Measurements from ENCODE around the gene SMPDL3B.

Gene SMPDL3B

DNA sequence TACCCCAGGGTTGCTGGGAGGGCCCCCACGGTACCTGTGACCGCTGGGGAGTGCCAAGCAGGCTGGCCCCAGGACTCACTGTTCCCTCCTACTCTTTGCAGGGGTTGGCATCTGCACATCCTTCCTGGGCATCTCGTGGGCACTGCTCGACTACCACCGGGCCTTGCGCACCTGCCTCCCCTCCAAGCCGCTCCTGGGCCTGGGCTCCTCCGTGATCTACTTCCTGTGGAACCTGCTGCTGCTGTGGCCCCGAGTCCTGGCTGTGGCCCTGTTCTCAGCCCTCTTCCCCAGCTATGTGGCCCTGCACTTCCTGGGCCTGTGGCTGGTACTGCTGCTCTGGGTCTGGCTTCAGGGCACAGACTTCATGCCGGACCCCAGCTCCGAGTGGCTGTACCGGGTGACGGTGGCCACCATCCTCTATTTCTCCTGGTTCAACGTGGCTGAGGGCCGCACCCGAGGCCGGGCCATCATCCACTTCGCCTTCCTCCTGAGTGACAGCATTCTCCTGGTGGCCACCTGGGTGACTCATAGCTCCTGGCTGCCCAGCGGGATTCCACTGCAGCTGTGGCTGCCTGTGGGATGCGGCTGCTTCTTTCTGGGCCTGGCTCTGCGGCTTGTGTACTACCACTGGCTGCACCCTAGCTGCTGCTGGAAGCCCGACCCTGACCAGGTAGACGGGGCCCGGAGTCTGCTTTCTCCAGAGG, 31.8 kb downstream of the SMPDL3B start:
- in situ Hi-C loops (cut with HindIII; ENCODE audit: low pct_unique_long_range_greater_than_20kb, low sequenced_read_pairs), result no loop called here
- no peak for TF ChIP-seq JUND (IDR thresholded peaks at IDR 0.05; ENCODE audit: low read depth)
- no peak for DNase-seq (ENCODE audit: low read depth in 1 of 2, low spot score in 1 of 2)

DNA sequence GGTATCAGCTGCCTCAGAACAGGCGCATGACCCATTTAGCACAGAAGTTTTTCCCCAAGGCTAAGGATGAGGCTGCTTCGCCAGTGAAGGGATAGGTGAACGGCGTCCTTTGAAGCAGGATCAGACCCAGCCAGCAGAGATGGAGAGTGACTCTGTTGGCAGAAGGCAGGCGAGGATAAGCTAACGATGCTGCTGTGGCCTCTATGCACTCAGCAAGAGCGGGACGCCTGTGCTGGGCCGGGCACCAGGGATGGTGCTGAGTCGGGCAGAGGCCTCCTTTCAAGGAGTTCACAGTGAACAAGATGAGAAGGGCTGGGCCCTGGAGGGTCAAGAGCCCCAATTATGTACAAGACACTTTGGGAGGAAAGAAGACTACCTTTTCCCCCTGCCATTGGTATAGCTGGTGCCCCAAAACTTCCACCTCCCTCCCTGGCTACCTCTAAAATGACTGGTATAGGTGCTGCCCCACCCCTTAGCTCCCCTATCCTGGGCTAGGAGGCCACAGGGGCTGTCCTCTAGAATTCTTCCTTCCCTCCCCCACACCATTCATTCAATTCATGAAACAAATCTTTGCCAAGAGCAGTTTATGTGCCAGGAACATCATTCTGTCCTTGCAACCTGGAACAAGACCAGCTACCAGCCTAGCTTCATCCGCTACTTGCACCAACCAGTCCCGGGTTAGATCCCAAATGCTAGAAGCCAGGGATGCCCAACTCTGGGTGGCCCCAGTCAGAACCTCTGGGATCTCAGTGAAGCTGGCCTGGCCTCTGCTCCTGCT, 32.5 kb downstream of the SMPDL3B start:
- in situ Hi-C loops (cut with HindIII; ENCODE audit: low pct_unique_long_range_greater_than_20kb, low sequenced_read_pairs), result no loop called here
- DNase-seq (ENCODE audit: low read depth in 1 of 2, low spot score in 1 of 2), result no peak
- no peak for TF ChIP-seq JUND (IDR thresholded peaks at IDR 0.05; ENCODE audit: low read depth)

DNA sequence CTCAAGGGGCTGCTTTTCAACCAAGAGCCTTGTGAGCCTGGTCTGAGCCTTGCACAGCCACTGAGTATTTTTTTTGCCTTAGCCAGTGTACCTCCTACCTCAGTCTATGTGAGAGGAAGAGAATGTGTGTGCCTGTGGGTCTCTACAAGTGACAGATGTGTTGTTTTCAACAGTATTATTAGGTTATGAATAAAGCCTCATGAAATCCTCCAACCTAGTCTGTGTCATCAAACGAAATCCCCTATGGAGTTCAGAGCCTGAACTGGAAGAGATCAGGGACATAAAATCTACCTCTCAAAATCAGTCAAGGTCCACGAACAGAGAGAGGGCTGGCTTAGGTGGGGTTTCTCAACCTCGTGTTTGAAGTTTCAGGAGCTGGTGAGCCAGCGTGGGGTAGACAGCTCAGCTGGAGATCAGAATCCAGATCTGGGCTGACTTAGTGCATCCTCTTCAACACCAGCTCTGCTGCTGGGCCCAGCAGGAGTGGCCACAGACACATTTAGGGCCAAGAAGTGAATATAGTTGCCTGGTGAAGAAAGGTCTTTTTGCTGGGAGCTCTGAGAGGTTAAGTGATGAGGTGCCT, 33.2 kb downstream of the SMPDL3B start:
- TF ChIP-seq JUND (IDR thresholded peaks at IDR 0.05; ENCODE audit: low read depth), result no peak
- no peak for DNase-seq (ENCODE audit: low read depth in 1 of 2, low spot score in 1 of 2)
- in situ Hi-C loops (cut with HindIII; ENCODE audit: low pct_unique_long_range_greater_than_20kb, low sequenced_read_pairs), result no loop called here

DNA sequence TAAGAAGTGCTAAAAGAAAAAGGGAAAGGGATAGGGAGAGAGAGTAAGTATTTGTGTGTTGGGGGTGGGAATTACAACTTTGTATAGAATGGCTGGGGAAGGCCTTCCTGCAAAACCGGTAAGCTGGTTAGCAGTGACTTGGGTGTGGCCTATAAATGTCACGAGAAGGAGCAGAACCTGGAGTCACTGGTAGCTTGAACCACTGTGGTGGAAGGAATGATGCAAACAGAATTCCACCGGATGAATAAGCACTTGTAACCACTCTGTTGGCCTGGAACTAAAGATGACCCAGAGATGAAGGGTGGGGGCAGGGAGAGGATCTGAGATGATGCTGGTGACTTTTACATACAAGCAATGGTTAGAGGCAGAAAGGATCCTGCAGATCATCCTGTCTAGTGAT, 33.9 kb downstream of the SMPDL3B start:
- TF ChIP-seq JUND (IDR thresholded peaks at IDR 0.05; ENCODE audit: low read depth), result no peak
- in situ Hi-C loops (cut with HindIII; ENCODE audit: low pct_unique_long_range_greater_than_20kb, low sequenced_read_pairs), result no loop called here
- DNase-seq (ENCODE audit: low read depth in 1 of 2, low spot score in 1 of 2), result peak in 1 of 2 experiments; percentile 56

DNA sequence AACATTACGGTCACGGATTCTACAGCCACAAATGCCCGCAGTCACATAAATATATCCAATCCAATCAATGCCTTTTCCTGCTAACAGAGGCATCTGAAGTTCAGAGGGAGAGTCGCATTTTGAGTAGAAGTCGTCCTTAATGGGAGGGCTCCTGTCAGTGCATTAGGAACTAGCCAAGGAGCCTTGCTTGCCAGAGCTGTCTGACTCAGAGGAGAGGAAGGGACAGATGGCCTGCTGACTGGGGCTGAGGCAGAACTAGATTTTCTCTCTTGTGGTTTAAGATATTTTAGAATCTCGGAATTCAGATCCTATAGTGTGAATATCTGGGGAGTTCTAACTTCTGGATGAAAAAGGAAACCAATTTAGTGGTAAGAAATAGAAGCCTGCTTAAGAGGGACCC, 35.6 kb downstream of the SMPDL3B start:
- no peak for DNase-seq (ENCODE audit: low read depth in 1 of 2, low spot score in 1 of 2)
- TF ChIP-seq JUND (IDR thresholded peaks at IDR 0.05; ENCODE audit: low read depth), result no peak
- in situ Hi-C loops (cut with HindIII; ENCODE audit: low pct_unique_long_range_greater_than_20kb, low sequenced_read_pairs), result no loop called here

DNA sequence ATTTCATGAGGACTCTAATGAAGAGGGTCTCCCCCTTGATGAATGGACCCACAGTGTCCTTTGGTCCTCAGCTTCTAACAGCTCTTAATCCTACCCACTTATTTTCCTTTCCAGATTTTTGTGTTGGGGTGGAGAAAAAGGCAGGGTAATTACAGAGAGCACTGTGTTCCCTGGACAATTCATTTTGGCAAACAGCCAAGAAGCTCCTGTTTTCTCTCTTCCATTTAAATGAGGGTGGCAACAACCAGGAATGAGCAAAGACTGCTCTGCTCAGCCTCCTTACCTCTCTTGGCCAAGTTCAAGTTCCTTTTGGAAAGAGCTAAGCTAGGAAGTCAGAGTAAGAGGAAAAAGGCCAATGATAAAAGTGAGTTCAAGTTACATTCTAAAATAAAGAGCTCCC, 36.9 kb downstream of the SMPDL3B start:
- in situ Hi-C loops (cut with HindIII; ENCODE audit: low pct_unique_long_range_greater_than_20kb, low sequenced_read_pairs), result no loop called here
- DNase-seq (ENCODE audit: low read depth in 1 of 2, low spot score in 1 of 2), result no peak
- TF ChIP-seq JUND (IDR thresholded peaks at IDR 0.05; ENCODE audit: low read depth), result no peak

DNA sequence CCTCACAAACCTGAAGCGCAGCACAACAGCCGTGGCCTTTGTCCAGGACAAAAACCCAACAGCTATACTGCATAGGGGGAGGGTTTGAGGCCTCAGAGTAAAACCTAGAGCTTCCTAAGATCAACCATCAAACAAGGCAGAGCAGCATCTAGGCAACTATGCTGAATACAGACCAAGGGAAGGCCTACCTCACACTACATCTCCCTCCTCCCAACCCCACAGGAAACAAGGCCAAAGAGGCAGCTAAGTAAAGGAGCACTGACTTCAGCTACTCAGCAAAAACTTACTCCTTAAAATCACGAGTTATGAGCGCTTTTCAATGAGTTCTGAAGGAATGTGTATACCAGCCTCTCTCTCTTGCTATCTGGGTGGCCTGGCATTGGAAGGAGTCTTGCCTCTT, 37.3 kb downstream of the SMPDL3B start:
- in situ Hi-C loops (cut with HindIII; ENCODE audit: low pct_unique_long_range_greater_than_20kb, low sequenced_read_pairs), result no loop called here

DNA sequence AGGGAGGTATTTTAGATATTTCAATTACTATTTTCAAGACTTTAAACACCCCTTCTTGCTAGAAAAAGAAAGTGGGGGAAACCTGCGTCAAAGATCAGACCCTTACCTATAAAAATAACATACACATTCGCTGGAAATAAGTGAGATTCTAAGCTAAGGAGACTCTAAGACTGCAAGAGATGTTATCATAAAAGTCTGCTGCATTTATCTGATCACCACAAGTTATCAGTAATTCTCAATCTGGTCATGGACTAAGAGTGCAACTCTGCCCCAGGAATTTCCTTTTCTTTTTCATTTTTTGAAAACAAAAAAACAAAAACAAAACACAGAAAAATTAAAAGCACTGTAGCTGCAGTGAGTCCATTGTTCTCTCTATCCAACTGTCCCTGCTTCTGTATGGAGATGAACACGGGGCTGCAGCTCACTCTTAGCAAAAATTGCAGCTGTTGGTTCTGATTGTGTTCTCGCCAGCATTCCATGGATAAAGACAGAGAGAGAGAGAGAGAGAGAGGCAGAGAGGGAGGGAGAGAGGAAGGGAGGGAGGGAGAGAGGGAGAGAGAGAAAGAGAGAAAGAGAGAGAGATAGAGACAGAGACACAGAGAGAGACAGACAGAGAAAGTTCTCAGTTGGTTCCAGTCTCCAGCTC, 39.1 kb downstream of the SMPDL3B start:
- no peak for DNase-seq (ENCODE audit: low read depth in 1 of 2, low spot score in 1 of 2)
- in situ Hi-C loops (cut with HindIII; ENCODE audit: low pct_unique_long_range_greater_than_20kb, low sequenced_read_pairs), result no loop called here
- no peak for TF ChIP-seq JUND (IDR thresholded peaks at IDR 0.05; ENCODE audit: low read depth)

More for the DNA sequence above, 37.3 kb downstream of the SMPDL3B start:
- no peak for TF ChIP-seq JUND (IDR thresholded peaks at IDR 0.05; ENCODE audit: low read depth)
- DNase-seq (ENCODE audit: low read depth in 1 of 2, low spot score in 1 of 2), result no peak

DNA sequence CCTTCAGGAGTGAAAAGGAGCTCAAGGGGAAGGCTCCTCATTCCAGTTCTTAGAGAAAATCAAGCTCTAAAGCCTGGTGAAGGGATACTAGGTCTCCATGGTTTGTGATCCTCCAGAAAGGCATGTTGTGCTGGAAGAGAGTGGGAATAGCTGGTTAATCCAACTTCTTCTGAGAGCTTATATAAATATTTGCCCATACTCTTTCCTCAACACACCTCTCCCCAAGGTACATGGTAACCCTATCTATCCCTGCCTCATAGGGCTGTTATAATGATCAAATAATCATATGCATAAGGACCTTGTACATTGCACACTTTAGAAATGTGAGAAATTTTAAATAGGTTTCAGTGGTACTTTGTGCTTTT, 39.6 kb downstream of the SMPDL3B start:
- no peak for DNase-seq (ENCODE audit: low read depth in 1 of 2, low spot score in 1 of 2)
- in situ Hi-C loops (cut with HindIII; ENCODE audit: low pct_unique_long_range_greater_than_20kb, low sequenced_read_pairs), result no loop called here
- TF ChIP-seq JUND (IDR thresholded peaks at IDR 0.05; ENCODE audit: low read depth), result no peak

DNA sequence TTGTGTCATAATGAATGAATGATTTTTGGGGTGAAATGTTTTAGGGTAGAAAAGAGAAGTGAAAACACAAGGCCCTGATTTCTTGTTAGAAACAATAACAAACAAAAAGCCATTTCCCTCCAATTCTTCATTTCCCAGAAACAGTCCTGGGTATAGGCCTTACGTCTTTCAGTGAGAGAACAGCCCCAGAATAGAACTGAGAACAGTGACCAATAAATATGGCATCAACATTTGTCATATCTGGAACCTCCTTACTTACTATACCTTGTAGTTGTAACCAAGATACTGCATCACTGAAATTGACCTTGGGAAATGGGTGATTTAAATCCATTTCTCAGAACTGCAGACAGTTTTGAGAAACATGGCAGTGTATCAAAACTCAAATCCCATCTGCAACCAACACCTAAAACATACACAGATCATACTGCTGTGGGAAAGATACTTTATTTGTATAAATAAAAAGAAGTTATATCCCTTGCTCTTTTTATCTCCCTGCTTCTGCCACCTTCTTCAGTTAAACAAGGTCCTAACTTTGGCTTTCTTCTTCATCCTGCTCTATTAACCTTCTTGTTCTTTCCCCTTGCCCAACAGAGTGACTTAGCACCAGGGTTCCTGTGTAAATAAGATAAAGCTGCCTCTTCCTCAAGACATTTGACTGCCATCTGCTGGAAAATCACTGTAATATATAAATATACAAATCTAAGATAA, 44.5 kb downstream of the SMPDL3B start:
- in situ Hi-C loops (cut with HindIII; ENCODE audit: low pct_unique_long_range_greater_than_20kb, low sequenced_read_pairs), result no loop called here

DNA sequence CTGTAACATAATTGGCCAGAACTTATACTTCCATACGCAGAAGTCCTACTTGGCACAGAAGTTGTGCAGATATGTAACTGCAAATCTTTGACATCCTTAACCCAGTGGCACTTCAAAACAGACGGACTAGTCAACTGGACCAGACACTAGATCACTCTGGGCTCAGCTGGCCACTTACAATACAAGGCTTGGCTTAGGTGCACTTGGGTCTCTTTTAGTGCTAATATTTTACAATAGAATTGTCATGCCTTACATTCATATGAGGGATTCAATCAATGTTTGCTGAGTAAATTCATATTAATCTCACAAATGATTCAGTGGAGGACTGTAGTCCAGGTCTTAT, 45.0 kb downstream of the SMPDL3B start:
- in situ Hi-C loops (cut with HindIII; ENCODE audit: low pct_unique_long_range_greater_than_20kb, low sequenced_read_pairs), result no loop called here
- no peak for DNase-seq (ENCODE audit: low read depth in 1 of 2, low spot score in 1 of 2)
- no peak for TF ChIP-seq JUND (IDR thresholded peaks at IDR 0.05; ENCODE audit: low read depth)

More for the DNA sequence above, 44.5 kb downstream of the SMPDL3B start:
- DNase-seq (ENCODE audit: low read depth in 1 of 2, low spot score in 1 of 2), result peak in 1 of 2 experiments; percentile 48
- TF ChIP-seq JUND (IDR thresholded peaks at IDR 0.05; ENCODE audit: low read depth), result no peak

DNA sequence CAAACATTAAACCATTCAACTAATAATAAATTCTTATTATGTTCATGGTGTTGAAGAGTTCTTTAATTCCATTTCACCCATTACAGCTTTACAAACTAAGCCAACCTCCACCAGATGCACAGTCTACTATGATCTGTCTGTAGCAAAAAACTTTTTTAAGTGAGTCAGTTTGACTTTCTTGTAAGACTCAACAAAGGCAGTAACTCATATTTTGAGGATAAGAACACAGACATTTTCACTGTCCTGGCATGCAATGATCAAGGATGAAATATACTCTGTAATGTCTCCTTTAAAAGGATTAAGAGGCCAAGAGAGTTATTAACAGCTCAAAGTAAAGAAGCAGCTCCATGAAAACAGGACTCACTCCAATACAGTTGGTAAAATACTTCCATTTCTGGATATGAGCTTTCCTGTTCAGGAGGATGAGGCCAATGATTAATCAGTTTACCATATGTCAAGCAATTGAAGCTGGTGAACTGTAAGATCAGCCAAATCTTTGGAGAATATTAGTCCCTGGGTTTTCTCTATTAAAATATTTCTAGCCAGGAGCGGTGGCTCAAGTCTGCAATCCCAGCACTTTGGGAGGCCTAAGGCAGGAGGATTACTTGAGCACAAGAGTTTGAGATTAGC, 45.5 kb downstream of the SMPDL3B start:
- DNase-seq (ENCODE audit: low read depth in 1 of 2, low spot score in 1 of 2), result no peak
- in situ Hi-C loops (cut with HindIII; ENCODE audit: low pct_unique_long_range_greater_than_20kb, low sequenced_read_pairs), result no loop called here

More for the DNA sequence above, 45.5 kb downstream of the SMPDL3B start:
- TF ChIP-seq JUND (IDR thresholded peaks at IDR 0.05; ENCODE audit: low read depth), result no peak

Data from T47D (cell line).